SW480 (cell line): Measurements from ENCODE around the gene ASB9.
"Not testable (repeated sequence)": the region's sequence is repeated elsewhere in the genome, so short reads cannot be mapped to it uniquely, and the experiment has no call there.

Experiments
- DNase-seq: peaks from one replicate; pipeline ENCODE4 v3.0.0-alpha.2; 2016; ENCODE audit warnings: low spot score

ASB9 gene

DNA sequence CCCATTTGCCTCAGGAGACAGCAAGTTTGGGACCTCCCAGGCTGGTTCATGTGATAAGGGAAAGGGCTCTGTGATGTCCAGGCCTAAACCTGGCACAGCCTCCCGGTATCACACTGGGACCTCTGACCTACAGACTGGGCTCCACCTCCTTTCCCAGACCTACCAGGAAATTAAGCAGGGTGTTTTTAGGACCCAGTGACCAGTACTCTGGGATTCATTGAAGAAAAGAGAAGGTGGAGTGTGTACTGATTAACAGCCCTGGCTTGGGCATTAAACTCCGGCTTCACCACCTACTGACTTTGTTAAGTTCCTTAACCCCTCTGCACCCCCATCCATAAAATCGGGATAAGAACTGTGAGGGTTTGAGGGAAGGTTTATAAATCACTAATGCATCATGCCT is 28.6 kb downstream of the ASB9 start:
- DNase-seq = no peak

DNA sequence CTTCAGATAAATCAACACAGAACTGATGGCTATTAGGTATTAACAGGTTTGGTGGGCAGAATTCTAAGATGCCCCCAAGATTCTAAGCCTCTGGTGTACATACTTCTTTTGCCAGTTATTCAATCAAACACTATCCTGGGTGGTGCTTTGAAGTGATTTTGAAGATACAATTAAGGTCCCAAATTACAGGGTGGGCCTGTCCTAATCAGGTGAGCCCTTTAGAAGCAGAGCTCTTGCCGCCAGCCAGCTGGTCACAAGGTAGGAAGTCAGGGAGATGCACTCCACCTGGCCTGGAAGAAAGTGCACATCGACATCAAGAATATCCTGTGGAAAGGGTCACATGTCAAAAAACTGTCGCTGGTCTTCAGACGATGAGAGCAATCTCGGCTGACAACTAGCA is 29.5 kb downstream of the ASB9 start:
- DNase-seq = no peak

DNA sequence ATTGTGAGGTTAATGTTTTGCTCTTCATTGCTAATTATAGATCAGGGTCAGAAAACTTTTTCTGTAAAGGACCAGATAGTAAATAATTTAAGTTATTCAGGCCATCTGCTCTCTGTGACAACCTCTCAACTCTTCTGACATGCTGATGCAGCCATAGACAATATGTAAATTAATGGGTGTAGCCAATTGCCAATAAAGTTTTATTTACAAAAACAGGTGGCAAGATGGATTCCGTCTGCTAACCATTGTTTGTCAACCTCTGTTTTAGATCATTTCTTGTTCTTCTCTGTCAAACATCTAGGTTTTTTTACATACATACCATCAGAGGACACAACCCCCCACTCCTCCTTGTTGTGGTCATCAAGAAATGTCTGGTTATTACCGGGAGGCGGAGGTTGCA is 33.7 kb downstream of the ASB9 start:
- no peak for DNase-seq

DNA sequence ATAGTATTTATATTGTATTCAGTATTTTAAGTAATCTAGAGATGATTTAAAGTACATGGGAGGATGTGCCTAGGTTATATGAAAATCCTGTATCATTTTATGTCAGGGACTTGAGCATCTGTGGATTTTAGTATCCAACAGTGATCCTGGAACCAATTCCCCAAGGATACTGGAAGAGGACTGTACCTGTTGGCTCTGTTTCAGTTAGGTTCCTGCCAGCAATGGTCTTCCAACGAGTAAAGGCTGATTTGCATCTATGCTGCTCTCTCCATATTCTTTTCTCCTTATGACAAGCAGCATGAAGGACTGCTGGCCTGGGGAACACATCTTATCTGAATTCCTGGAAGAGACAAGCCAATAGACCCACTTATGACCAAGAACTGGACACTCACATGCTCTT is 34.9 kb downstream of the ASB9 start:
- DNase-seq = no peak

DNA sequence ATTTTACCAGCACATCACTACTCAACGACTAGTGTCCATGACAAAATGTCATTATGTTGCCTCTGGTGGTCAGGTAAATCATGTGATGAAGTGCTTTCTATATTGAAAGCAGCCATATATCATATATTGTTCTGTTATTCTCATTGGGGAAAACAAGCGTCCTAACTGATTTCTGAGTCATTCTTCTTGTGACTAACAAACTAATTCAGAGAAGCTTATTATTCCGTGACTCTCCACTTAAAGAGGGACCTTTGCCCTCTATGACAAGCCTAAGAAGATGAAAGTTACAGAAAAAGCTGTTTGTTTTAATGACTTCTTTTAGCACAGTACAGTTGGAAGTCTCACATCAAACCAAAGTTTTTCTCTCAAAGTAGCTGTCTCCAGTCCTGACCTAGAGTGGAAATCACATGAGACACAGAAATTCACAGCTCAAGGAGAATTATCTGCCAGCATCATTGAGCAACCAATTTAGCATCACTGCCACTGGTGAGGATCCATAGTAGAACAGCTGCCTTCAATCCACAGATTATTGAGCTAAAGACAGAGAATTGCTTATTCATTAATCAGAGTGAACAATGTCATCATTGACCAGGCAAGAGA is 36.4 kb downstream of the ASB9 start:
- no peak for DNase-seq

DNA sequence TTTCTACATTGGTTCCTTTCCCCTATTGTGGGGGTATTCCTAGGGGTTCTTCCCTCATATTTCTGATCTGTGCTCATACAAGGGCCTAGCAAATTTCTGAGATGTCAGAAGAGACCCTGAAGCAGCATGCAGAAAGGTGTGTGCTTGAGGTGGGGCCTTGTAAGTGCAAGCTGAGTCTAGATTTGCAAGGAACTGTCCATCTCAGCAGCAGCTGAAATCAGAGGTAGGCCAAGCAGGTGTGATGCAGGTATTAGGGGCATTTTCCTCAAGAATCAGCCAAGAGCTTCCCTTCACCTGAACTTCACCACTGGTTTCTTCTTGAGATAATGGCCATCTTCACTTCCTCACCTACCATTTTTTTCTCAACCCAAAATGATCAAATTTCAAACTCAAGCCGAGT is 45.1 kb downstream of the ASB9 start:
- DNase-seq = no peak

DNA sequence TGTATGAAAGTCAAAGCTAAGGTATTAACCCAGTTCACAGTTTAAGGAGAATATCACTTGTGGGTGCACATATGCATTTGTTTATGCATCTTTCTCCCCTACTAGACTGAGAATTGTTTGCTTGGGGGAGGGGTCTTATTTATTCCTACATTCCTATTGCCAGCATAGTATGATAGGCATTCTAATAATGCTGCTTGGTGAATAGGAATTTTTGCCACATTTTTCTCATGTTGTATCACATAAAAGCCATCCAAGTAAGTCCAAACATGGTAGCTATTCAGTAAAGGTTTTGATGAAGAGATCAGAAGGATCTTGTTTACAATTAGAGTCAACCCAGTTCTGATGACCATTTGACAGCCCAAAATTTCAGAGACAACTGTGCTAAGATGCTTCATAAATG is 48.6 kb downstream of the ASB9 start:
- DNase-seq = no peak

GRCh38 chrX:15217161-15217560 is 52.7 kb downstream of the ASB9 start:
- DNase-seq = no peak

GRCh38 chrX:15216280-15216679 is 53.6 kb downstream of the ASB9 start:
- no peak for DNase-seq

- no peak for DNase-seq
These were observed 54.5 kb downstream of the ASB9 start for GRCh38 chrX:15215366-15215765.

GRCh38 chrX:15214588-15214987 is 55.3 kb downstream of the ASB9 start:
- no peak for DNase-seq

DNA sequence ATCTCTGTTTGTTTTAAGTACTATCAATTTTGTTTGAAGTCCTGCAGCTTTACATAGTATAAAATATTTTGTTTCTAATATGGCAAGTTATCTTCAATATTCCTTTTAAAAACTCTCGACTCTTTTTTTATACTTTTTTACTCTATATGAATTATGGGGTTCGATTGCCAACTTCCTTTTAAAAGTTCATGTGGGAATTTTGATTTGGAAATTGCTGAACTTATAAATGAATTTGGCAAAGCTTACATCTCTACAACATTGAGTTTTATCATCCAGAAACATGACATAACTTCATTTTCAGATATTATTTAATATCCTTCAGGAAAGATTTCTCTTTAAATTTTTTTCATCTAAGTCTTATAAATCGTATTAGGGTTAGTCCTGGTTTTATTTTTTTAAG is 60.8 kb downstream of the ASB9 start:
- no peak for DNase-seq

GRCh38 chrX:15207994-15208393 is 61.9 kb downstream of the ASB9 start:
- no peak for DNase-seq

- no peak for DNase-seq
These were observed 62.5 kb downstream of the ASB9 start for GRCh38 chrX:15207384-15207783.

DNA sequence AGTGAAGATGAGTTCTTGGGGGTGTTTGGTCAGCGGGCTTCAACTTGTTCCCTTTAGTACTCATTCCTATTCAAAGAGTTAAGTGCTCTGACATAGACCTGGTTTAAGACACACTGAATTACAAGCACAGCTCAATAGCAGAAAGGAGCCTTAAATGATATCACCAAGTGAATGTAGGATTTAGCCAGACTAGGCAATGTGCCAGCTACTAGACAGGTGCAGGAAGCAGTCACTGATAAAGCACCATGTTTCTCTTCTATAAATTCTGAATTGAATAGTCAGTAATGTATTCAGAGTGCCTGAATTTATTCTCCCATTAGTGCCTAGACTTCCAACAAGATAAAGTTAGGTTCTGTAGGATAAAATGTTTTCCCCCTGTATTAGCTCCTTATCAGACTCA is 63.6 kb downstream of the ASB9 start:
- no peak for DNase-seq

DNA sequence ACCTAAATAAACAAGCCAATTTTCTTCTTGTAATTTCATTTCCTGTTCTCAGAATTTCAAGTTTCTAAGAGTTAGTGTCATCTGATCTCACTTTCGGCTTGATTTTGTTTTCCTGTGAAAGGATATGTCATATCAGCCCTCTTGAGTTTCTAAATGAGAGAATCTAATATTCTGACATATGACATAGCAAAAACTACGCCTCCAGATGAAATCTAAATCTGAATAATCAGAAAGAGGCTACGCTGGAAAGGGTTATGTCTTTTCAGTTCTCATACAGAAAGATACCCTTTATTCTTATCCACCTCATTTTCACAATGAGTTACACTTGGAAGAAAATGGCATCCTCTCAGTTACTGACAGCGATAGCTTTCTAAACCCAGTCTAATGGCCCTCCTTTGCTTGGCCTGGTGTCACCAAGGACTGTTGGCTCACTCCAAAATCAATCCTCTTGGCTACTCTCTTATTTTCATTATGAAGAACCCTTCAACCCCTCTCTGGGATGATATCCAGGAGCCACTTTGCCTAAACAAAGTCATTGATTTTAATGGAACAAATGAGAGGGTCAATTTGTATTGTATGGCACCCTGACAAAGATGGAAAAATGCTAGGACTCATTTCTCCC is 65.6 kb downstream of the ASB9 start:
- no peak for DNase-seq

- no peak for DNase-seq
These were observed 66.2 kb downstream of the ASB9 start for GRCh38 chrX:15203694-15204093.

DNA sequence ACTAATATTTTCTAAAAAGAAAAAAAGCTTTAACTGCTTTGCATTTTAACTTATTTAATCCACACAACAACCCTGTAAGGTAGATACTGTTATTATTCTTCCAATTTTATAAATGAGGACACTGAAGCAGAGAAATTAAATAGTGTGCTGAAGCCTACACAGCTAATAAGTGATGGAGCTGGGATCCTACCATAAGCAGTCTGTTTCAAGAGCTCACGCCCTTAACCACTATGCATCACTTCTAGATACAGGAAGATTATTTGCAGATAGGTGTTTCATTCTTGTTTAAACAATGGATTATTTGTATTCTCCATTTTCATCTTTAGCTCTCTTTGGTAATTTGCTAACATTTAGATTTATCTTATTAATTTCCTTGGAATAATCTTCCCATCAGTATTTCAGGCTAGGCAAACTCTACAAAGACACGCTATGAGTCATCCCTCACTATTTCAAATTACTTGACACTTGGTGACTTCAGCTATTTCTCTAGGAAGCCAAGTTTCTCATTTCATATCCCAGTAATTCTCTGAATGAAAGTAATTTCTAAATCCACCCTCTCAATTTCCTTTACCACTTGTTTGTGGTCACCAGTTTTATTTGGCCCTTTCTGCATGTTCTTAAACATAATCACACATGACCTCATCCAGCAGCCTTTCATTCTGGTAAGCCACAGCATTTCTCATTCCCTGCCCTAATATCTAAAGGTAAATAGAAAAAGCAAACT is 67.3 kb downstream of the ASB9 start:
- no peak for DNase-seq

- DNase-seq = no peak
These were observed 69.0 kb downstream of the ASB9 start for GRCh38 chrX:15200871-15201270.

GRCh38 chrX:15198608-15199202 is 71.2 kb downstream of the ASB9 start:
- not testable (repeated sequence) for DNase-seq

GRCh38 chrX:15194146-15194545 is 75.7 kb downstream of the ASB9 start:
- no peak for DNase-seq
